Activated naive CD4-positive, alpha-beta T cell treated with anti-CD3 and anti-CD28 coated beads, Interleukin-2, amount 50 U/mL, for 24 hours (primary cell): Measurements from ENCODE around the gene USP6NL.

Experiments
- H3K27ac Mint-ChIP-seq: one replicate; pipeline ENCODE4 v1.8.0; 2021; ENCODE audit warnings: mild to moderate bottlenecking, mixed read lengths
- H3K27me3 Mint-ChIP-seq: one replicate; pipeline ENCODE4 v1.8.0; 2021; ENCODE audit warnings: mixed read lengths
- H3K36me3 Mint-ChIP-seq: one replicate; pipeline ENCODE4 v1.8.0; 2021; ENCODE audit warnings: mixed read lengths
- H3K4me1 Mint-ChIP-seq: one replicate; pipeline ENCODE4 v1.8.0; 2021; ENCODE audit warnings: mixed read lengths
- H3K4me3 Mint-ChIP-seq: one replicate; pipeline ENCODE4 v1.8.0; 2021; ENCODE audit warnings: mild to moderate bottlenecking, mixed read lengths
- H3K9me3 Mint-ChIP-seq: one replicate; pipeline ENCODE4 v1.8.0; 2021; ENCODE audit warnings: mixed read lengths

Gene USP6NL

DNA sequence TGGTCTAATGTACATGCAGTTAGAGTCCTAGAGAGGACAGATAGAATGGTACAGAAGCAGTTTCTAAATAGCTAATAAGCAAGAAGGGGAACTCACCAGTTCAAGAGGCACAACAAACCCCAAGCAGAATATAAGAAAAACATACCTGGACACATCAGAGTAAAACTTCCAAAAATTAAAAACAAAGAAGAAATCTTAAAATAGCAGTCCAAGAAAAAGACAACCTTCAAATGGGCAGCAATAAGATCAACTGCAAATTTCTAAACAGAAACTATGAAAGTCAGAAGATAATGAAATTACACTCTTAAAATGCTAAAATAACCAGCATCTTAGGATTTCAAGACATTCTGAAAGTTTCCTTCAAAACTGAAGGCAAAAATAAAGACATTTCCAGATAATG is 55.9 kb downstream of the USP6NL start:
- H3K4me1 Mint-ChIP-seq = peaks cover 49% of the 10 kb centered on the region
- H3K4me3 Mint-ChIP-seq = no peak overlapping the region

DNA sequence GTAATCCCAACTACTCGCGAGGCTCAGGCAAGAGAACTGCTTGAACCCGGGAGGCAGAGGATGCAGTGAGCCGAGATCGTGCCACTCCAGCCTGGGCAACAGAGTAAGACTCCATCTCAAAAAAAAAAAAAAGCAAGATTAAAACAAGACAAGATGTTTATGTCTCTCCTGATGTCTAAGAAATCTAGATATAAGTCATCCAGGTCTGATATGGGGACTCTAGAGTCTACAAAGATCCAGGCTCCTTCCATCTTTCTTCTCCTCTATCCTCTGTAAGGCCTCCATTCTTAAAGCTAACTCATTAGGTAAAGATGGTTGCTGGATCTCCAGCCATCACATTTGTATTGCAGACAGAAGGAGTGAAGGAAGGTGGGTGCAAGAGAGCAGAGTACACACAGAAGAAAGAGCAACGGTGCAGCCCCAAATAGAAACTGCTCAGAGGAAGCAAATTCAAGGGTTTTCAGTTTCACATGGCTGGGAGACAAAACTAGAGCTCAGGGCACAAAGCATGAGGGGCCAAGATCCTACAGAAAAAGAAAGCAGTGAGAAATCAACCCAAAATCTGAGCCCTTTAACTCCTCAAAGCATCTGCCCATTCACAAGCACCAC is 57.6 kb downstream of the USP6NL start:
- H3K27ac Mint-ChIP-seq = peak overlapping the region; percentile 55
- H3K9me3 Mint-ChIP-seq = peaks cover 13% of the 10 kb centered on the region
- peak overlapping the region; percentile 66 for H3K4me3 Mint-ChIP-seq
- no peaks in the 10 kb centered on the region for H3K27me3 Mint-ChIP-seq
- H3K36me3 Mint-ChIP-seq = peaks cover 17% of the 10 kb centered on the region
- H3K4me1 Mint-ChIP-seq = peaks cover 49% of the 10 kb centered on the region

More for the DNA sequence above, 55.9 kb downstream of the USP6NL start:
- Mint-ChIP-seq H3K9me3 (peaks cover 13% of the 10 kb centered on the region), H3K36me3 (peaks cover 12% of the 10 kb centered on the region), H3K27me3 (no peaks in the 10 kb centered on the region), H3K27ac (no peak overlapping the region)

DNA sequence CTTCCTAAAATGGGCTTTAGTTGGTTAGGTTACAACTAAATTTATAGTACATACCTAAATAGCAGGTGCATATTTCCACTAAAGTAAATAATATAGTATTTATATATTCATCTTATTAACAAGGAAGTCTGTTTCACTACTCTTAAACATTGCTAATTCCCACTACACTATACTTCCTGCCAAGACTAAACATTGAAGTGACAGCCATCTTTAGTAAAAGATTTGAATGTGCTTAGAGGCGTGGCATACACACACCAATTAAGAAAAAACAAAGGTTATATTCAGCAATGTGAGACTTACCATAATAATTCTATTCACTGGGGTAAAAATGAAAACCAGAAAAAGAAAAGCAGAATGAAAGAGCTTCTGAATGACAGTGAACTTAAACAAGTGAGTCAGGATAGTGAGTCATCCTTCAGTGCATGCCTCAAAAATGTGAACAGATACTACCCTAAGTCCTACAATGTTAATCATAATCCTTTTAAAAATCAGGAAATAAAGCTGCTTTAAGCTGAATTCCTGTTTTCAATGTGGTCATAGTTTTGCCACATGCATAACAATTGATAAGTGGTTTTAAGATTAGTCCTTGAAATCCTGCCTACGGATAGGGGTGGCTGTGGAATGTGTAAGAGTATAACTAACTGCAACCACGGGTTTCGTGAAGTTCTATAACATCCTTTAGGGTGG is 59.4 kb downstream of the USP6NL start:
- Mint-ChIP-seq H3K36me3 (peaks cover 15% of the 10 kb centered on the region), H3K9me3 (peaks cover 13% of the 10 kb centered on the region), H3K4me1 (peaks cover 49% of the 10 kb centered on the region), H3K4me3 (no peak overlapping the region), H3K27me3 (no peaks in the 10 kb centered on the region), H3K27ac (peak overlapping the region; percentile 81)

DNA sequence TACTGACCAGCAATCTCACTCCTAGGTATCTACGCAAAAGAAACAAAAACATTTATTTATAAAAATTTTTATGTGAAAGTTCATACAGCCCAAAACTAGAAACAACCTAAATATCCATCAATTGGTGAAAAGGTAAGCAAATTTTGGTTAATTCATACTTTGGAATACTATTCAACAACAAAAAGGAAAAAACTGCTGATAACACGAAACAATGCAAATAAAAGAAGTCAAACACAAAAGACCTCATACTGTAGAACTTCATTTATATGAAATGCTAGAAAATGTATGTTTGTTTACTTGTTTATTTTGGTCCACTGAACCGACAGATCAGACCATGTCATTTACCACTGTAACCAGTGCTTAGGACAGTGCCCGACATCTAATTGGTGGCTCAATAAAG is 60.3 kb downstream of the USP6NL start:
- Mint-ChIP-seq H3K36me3 (peaks cover 15% of the 10 kb centered on the region), H3K4me3 (no peak overlapping the region), H3K4me1 (peaks cover 43% of the 10 kb centered on the region), H3K27me3 (no peaks in the 10 kb centered on the region), H3K9me3 (peaks cover 8% of the 10 kb centered on the region), H3K27ac (no peak overlapping the region)

DNA sequence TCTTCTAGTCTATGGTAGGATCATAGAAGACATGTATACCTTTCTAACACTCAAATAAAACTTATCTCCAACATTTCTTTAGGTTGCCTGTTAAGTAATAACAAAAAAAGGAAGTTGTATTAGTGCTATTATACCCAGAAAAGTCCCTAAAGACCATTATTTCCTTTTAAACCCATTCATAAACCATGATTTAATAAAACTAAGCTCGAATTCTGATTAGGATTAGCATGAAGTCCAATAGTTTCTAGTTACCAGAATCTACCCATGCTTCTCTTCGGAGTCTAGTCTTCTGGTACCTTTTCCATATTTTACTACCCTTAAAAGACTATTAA is 62.7 kb downstream of the USP6NL start:
- Mint-ChIP-seq H3K27me3 (no peaks in the 10 kb centered on the region), H3K4me3 (no peak overlapping the region), H3K36me3 (peaks cover 4% of the 10 kb centered on the region), H3K9me3 (no peaks in the 10 kb centered on the region), H3K27ac (no peak overlapping the region), H3K4me1 (peaks cover 26% of the 10 kb centered on the region)

DNA sequence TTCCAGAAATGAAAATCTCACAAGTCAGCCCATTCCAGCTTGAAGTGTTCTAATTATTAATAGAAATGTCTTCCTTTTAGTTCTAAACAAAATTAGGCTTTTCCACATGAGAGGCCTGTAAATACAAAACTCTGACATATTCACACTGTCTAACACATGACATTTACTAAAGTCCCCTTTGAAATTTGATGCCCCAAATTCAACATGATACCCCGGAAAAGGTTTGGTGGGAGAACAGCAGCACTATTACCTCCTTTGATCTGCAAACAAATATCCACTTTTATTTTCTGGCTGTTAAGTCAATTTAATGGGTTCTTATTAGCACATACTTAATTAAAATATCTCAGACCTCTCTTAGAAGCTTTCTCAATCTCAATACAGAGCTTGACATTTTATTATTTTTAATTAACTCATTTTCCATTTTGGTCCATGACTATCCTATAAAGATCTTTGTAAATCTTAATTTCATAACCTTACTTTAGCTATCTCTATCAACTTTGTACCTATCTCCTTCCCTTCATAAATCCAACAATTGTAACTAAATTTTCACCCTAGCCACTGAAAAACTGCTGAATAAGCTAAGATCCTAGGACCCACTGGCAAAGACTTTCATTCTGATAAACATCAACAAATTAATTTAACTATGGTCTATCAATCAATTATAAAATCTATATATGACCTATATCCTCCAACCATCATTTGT is 63.2 kb downstream of the USP6NL start:
- peaks cover 21% of the 10 kb centered on the region for H3K4me1 Mint-ChIP-seq
- H3K36me3 Mint-ChIP-seq = peaks cover 4% of the 10 kb centered on the region
- no peaks in the 10 kb centered on the region for H3K9me3 Mint-ChIP-seq
- no peak overlapping the region for H3K27ac Mint-ChIP-seq
- no peak overlapping the region for H3K4me3 Mint-ChIP-seq
- H3K27me3 Mint-ChIP-seq = no peaks in the 10 kb centered on the region

DNA sequence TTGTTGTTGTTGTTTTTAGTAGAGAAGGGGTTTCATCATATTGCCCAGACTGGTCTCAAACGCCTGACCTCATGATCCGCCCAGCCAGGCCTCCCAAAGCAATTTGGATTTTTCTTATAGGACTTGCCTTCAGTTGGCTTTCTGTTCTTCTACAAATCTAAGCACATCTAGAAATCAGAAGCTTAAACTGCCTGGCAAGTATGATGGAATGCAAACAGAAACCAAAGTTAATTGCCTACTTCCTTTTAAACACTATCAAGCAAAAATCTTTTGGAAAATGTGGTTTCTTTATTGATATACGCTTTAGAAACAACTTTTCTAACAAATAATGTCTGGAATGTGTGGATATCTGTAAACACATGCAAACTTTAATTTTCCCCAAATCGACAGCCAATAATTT is 64.9 kb downstream of the USP6NL start:
- H3K36me3 Mint-ChIP-seq = peaks cover 4% of the 10 kb centered on the region
- peaks cover 4% of the 10 kb centered on the region for H3K4me1 Mint-ChIP-seq
- no peaks in the 10 kb centered on the region for H3K27me3 Mint-ChIP-seq
- H3K27ac Mint-ChIP-seq = no peak overlapping the region
- no peak overlapping the region for H3K4me3 Mint-ChIP-seq
- no peaks in the 10 kb centered on the region for H3K9me3 Mint-ChIP-seq

DNA sequence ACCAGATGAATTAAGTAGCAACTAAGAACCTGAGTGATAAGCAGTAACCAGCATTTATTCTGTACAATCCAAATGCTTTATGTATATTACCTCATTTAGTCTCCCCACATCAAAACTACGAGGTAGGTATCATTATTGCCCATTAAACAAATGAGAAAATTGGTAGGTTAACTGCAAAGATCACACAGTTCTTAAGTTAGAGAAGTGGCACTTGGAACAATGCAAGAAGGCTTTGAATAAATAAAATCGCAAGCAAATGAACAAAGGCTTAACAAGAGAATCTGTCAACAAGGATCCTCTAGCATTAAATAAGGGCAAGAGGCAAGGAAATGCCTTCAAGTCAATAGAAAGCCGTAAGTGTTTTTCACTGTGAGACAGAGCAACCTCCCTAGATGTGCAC is 70.2 kb downstream of the USP6NL start:
- Mint-ChIP-seq H3K4me3 (no peak overlapping the region), H3K9me3 (no peaks in the 10 kb centered on the region), H3K27me3 (no peaks in the 10 kb centered on the region), H3K36me3 (no peaks in the 10 kb centered on the region), H3K4me1 (peaks cover 15% of the 10 kb centered on the region), H3K27ac (no peak overlapping the region)

DNA sequence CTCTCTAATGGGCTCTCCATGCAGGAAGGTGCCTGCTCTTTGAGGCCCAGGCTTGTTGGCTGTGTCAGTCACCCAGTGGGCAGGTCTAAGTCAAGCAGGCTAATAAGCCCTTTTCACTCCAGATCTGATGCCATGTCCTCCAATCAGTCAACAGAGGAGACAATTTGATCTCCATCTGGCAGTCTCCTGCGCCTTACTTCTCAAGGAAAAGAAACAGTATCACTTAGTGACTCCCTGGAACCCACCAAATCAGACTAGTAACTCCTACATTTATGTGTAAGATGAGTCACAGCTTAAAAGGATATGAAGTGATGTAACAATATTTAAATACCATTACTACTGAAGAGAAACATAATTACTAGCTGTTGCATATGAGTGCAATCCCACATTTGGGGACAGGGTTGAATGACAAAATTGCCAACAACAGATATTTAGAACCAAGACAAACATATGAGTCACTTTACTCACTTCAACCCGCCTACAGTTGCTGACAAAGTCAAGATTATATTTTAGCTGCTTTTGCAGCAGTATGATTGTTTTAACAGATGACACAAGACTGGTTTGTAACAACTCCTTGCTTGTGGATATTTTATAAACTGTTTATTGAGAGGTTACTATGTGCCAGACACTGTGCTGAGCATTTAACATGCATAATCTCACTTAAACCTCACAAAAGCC is 72.1 kb downstream of the USP6NL start:
- peak overlapping the region; percentile 52 for H3K27ac Mint-ChIP-seq
- H3K4me3 Mint-ChIP-seq = no peak overlapping the region
- H3K27me3 Mint-ChIP-seq = no peaks in the 10 kb centered on the region
- no peaks in the 10 kb centered on the region for H3K9me3 Mint-ChIP-seq
- no peaks in the 10 kb centered on the region for H3K36me3 Mint-ChIP-seq
- peaks cover 16% of the 10 kb centered on the region for H3K4me1 Mint-ChIP-seq

DNA sequence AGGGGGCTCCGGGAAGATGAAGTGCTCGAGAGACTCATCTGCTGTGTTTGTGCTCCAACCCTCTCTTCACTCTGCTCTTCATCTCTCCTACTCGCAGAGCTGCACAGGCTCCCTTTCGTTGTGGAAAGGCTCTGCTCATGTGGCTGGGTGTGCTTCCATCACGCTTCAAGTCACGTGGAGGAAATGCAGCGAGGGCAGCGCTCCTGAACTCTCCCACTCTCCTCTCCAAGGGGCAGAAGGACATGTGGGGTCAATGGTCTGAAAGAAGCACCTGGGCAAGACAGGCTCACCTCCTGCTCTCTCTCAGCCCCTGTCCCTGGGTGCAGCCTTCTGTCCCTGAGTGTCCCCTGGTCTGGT is 72.6 kb downstream of the USP6NL start:
- Mint-ChIP-seq H3K27me3 (no peaks in the 10 kb centered on the region), H3K9me3 (no peaks in the 10 kb centered on the region), H3K4me1 (peaks cover 21% of the 10 kb centered on the region), H3K36me3 (no peaks in the 10 kb centered on the region), H3K4me3 (no peak overlapping the region), H3K27ac (peak overlapping the region; percentile 52)

DNA sequence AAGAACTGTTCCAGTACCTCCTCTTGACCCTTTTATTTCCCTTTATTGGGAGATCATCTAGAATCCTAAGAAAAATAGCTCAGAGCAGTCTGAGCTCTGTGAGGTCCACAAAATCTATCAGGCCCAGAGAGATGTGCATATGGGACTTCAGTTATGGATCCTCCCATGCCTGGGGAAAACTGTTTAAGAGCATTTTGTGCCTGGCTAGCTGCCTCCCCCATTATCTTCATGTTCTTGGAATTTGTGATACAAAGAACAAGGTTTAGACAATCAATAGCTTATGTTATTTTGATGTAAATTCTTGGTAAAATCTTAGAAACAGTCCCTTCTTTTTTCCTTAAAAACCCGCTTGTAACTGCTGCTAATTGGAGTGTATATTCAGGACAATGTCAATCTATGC is 75.2 kb downstream of the USP6NL start:
- no peak overlapping the region for H3K4me3 Mint-ChIP-seq
- H3K27me3 Mint-ChIP-seq = no peaks in the 10 kb centered on the region
- no peak overlapping the region for H3K27ac Mint-ChIP-seq
- no peaks in the 10 kb centered on the region for H3K36me3 Mint-ChIP-seq
- peaks cover 34% of the 10 kb centered on the region for H3K4me1 Mint-ChIP-seq
- no peaks in the 10 kb centered on the region for H3K9me3 Mint-ChIP-seq

DNA sequence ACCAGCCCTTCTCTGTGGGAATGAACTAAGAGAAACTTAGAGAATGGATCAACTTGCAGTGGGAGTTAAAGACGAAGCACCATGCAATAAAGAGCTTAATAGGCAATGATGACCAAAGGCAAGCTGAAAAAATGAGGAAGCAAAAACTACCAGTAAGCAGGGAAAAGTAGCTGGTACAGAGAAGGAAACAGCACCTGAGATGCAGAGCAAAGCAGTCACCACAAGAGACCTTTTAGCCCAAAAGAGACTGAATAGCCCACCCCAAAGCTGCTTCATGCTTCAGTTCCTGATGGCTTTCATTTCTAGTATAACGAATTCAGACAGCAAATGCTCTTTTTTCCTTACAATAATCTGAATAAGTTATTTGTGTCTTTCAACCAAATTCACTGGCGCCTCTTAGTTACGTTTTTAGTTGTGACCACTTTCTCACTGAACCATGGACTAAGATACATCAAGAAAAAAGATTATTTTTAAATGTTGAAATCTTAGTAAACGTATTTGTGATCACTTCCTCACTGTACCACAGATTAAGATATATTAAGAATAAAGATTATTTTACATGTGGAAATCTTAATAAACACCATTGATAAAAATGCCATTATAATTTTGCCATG is 76.0 kb downstream of the USP6NL start:
- no peaks in the 10 kb centered on the region for H3K36me3 Mint-ChIP-seq
- peaks cover 32% of the 10 kb centered on the region for H3K4me1 Mint-ChIP-seq
- no peak overlapping the region for H3K4me3 Mint-ChIP-seq
- no peaks in the 10 kb centered on the region for H3K9me3 Mint-ChIP-seq
- no peaks in the 10 kb centered on the region for H3K27me3 Mint-ChIP-seq
- H3K27ac Mint-ChIP-seq = no peak overlapping the region

DNA sequence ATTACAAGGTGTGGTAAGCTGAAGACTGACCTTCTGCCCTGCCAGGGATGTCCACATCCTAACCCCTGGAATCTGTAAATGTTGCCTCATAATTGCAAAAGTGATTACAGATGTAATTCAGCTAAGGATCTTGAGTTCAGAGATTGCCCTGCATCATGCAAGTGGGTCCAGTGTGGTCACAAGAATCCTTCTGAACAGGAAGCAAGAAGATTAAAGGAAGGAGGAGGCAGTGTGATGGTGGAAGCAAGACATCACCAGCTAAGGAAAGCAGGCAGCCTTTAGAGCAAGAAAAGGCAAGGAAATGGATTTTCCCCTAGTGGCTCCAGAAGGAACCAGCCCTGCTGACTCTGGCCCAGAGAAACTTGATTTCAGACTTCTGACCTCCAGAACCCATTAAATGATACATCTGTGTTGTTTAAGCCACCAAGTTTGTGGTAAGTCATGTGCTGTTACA is 78.1 kb downstream of the USP6NL start:
- Mint-ChIP-seq H3K4me1 (peaks cover 29% of the 10 kb centered on the region), H3K36me3 (no peaks in the 10 kb centered on the region), H3K4me3 (no peak overlapping the region), H3K27ac (no peak overlapping the region), H3K9me3 (no peaks in the 10 kb centered on the region), H3K27me3 (no peaks in the 10 kb centered on the region)

DNA sequence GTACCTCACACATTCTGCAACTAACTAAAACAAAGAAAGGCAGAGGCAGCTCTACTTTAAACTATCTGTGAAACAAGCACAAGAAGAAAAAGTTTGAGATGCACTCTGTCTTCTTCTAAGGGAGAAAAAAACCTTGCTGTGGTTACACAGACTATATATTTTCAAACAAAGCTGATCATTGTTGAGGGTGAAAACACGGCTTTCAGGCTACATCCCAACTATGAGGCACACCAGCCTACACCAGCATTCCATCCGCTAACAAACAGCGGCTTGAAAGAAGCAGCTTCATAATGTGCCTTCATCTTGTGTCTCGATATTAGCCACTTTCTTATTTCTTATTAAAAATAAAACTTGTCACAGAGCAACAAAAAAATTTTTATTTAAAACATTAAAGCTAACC is 79.1 kb downstream of the USP6NL start:
- H3K4me3 Mint-ChIP-seq = no peak overlapping the region
- H3K27me3 Mint-ChIP-seq = no peaks in the 10 kb centered on the region
- peaks cover 35% of the 10 kb centered on the region for H3K4me1 Mint-ChIP-seq
- H3K27ac Mint-ChIP-seq = no peak overlapping the region
- no peaks in the 10 kb centered on the region for H3K36me3 Mint-ChIP-seq
- H3K9me3 Mint-ChIP-seq = no peaks in the 10 kb centered on the region

DNA sequence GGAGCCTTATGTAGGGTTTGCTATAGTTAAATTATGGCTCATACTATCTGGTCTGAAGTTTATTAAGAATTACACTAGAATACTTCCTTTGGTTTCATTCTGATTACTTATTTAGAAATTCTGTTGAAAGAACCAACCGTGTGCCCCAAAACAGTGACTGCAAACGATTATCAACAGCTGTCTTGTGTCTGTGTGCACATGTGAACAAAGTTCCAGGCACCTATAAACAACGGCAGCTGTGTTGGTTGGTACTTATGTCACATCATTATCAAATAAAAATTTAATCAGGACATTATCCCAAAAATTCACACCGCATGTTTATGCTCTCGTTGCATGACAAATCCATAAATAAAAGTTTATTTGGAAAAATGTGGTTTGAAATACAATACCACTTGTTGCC is 80.6 kb downstream of the USP6NL start:
- Mint-ChIP-seq H3K27me3 (no peaks in the 10 kb centered on the region), H3K36me3 (peaks cover 5% of the 10 kb centered on the region), H3K4me3 (no peak overlapping the region), H3K9me3 (no peaks in the 10 kb centered on the region), H3K27ac (no peak overlapping the region), H3K4me1 (peaks cover 40% of the 10 kb centered on the region)
